ENCODE data around the gene ARIH1. TPM values are rescaled to one million over a fixed set of nuclear protein-coding genes. Genes with fewer than 3 reads are reported as not detected.

ARIH1 gene
- total RNA-seq, 4 donors from 2014 or later = 42.6 to 90.0 (median 58.5) TPM

DNA sequence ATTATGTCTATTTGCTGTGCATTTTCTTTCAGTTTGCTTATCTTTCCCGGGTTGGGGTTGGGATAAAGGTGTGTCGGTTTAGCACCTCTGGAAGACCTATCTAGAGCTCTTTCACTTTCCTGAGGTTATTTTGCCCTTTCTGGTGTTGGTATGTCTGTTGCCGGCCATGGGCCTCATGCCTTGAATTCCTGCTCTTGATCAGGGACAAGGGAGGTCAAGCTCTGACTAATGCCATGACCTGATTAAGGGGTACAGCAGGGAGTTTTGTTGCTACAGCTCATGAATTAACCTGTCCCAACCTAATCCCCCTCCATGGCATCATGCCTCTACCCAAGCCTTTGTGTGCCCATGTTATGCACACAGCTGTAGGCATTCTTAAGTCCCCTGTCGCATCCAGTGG lies 109.9 kb downstream of the ARIH1 start:
- Histone ChIP-seq H3K27me3 (no peaks in the 10 kb centered on the region), H3K4me1 (no peaks in the 10 kb centered on the region), H3K36me3 (peaks cover 29 to 34% of the 10 kb centered on the region in 2 donors), H3K9me3 (no peaks in the 10 kb centered on the region), H3K4me3 (replicated peaks in 1 of 3) (no peak overlapping the region), H3K27ac (no peak overlapping the region)
- WGBS, 2 donors = 91 to 94% methylated on average over 4 of the region's 4 CpGs
- TF ChIP-seq POLR2A (IDR thresholded peaks at IDR 0.05) = no peak
- TF ChIP-seq, protein P1, sequence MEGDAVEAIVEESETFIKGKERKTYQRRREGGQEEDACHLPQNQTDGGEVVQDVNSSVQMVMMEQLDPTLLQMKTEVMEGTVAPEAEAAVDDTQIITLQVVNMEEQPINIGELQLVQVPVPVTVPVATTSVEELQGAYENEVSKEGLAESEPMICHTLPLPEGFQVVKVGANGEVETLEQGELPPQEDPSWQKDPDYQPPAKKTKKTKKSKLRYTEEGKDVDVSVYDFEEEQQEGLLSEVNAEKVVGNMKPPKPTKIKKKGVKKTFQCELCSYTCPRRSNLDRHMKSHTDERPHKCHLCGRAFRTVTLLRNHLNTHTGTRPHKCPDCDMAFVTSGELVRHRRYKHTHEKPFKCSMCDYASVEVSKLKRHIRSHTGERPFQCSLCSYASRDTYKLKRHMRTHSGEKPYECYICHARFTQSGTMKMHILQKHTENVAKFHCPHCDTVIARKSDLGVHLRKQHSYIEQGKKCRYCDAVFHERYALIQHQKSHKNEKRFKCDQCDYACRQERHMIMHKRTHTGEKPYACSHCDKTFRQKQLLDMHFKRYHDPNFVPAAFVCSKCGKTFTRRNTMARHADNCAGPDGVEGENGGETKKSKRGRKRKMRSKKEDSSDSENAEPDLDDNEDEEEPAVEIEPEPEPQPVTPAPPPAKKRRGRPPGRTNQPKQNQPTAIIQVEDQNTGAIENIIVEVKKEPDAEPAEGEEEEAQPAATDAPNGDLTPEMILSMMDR (IDR thresholded peaks at IDR 0.05) = no peak
- DNase-seq = no peak
- intact Hi-C loops (cut with DNase I) = no loop called here

DNA sequence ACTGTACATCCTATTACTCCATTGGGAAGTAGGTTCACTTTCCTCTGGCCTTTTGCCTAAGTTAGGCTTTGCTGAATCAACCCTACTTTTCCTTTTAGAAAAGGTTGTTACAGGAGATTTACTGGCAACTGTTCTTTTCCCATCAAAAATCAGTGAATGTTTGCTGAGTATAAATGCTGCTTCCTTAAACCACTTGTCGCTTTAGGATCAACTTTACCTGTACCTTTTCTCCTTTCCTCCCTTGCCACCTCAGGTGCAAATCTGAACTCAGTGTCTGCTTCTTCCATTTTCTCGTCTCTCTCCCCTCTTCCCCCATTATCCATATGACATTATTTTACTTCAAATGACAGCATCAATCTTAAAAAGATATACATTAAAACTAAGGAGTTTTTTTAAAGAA lies 110.9 kb downstream of the ARIH1 start:
- intact Hi-C loops (cut with DNase I) = no loop called here
- Histone ChIP-seq H3K4me1 (peaks cover 0 to 1% of the 10 kb centered on the region in 2 donors), H3K36me3 (peaks cover 29 to 31% of the 10 kb centered on the region in 2 donors), H3K9me3 (no peaks in the 10 kb centered on the region), H3K4me3 (replicated peaks in 1 of 3) (no peak overlapping the region), H3K27me3 (no peaks in the 10 kb centered on the region), H3K27ac (no peak overlapping the region)
- TF ChIP-seq, protein P1 (IDR thresholded peaks at IDR 0.05) = no peak
- TF ChIP-seq POLR2A (IDR thresholded peaks at IDR 0.05) = no peak
- no peak for DNase-seq
- whole genome bisulfite sequencing, 2 donors = 96 to 99% methylated on average over 2 of the region's 2 CpGs

DNA sequence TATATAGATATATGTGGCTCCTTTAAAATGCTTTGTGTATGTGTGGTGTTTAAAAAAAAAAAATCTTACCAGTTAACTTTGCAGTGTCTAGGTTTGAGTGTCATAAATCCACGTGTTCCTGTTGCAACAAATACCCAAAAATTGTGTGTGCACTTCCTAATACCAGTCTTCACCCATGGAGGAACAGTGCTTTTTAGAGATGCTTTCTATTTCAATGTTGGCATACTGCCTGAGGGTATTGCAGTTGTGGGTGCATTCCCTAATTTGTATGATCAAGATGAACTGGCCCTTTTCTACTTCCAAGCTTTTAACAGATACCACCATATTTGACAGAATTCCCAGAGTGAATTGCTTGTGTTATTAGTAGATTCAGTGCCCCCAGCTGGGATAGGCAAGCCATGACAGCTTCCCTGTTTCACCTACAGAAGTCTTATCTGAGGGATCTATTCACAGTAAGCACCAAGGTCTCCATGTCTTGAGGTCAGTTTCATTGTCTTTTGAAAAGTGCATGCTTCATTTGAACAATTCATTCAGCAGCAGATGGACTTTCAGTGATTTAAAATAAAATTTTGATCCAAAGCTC lies 111.4 kb downstream of the ARIH1 start:
- 78 to 91% methylated on average over 1 of the region's 1 CpG for WGBS, 2 donors
- no peak overlapping the region for H3K27ac ChIP-seq
- H3K27me3 ChIP-seq = no peaks in the 10 kb centered on the region
- H3K36me3 ChIP-seq = peaks cover 27 to 30% of the 10 kb centered on the region in 2 donors
- H3K4me3 ChIP-seq (replicated peaks in 1 of 3) = no peak overlapping the region
- peaks cover under 1 to 3% of the 10 kb centered on the region in 2 donors for H3K4me1 ChIP-seq
- intact Hi-C loops (cut with DNase I) = no loop called here
- no peak for DNase-seq
- TF ChIP-seq POLR2A (IDR thresholded peaks at IDR 0.05) = no peak
- TF ChIP-seq, protein P1 (IDR thresholded peaks at IDR 0.05) = peak in 1 of 6 experiments; percentile 16
- H3K9me3 ChIP-seq = no peaks in the 10 kb centered on the region

DNA sequence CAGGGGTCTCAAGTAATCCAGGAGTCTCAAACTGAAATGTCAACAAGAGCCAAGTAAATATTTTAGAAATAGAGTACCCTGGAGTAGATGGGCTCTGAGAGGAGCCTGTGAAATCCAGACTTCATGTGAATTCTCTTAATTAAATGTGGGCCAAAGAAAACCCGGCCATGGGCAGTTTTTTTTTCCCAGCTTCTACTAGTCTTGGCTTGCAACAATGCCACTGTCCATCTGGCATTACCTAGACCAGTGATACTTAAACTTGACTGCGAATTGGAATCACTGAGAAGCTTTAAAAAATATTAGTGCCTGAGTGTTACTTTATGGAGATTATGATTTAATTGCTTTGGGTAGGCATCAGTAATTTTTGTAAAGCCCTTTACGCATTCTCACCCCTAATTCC lies 114.0 kb downstream of the ARIH1 start:
- Histone ChIP-seq H3K4me3 (replicated peaks in 1 of 3) (no peak overlapping the region), H3K9me3 (no peaks in the 10 kb centered on the region), H3K4me1 (peaks cover 9 to 13% of the 10 kb centered on the region in 2 donors), H3K27me3 (no peaks in the 10 kb centered on the region), H3K36me3 (peaks cover 5 to 10% of the 10 kb centered on the region in 2 donors), H3K27ac (no peak overlapping the region)
- DNase-seq = no peak
- WGBS, 2 donors = 96% methylated on average over 3 of the region's 3 CpGs
- intact Hi-C loops (cut with DNase I) = no loop called here
- TF ChIP-seq POLR2A (IDR thresholded peaks at IDR 0.05) = no peak
- TF ChIP-seq, protein P1 (IDR thresholded peaks at IDR 0.05) = no peak

DNA sequence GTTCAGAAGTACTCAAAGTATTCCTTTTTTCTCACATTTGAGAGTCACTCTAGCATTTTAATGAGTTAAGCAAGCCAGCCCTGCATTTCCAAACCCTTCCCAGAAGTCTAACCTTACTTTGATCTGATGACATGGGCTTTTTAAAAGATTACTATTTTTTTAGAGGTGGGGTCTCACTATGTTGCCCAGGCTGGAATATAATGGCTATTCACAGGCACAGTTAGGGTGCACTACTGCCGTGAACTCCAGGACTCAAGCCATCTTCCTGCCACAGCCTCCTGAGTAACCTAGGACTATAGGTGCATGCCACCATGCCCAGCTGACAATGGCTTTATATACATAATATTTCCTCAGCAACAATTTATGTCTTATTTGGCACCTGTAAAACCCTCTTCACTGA lies 116.3 kb downstream of the ARIH1 start:
- WGBS, 2 donors = 100% methylated on average over 1 of the region's 1 CpG
- intact Hi-C loops (cut with DNase I) = no loop called here
- Histone ChIP-seq H3K27me3 (no peaks in the 10 kb centered on the region), H3K4me3 (replicated peaks in 1 of 3) (no peak overlapping the region), H3K27ac (peak overlapping the region; percentile 41 to 62 (median 46)), H3K36me3 (no peaks in the 10 kb centered on the region), H3K9me3 (no peaks in the 10 kb centered on the region), H3K4me1 (peaks cover 9 to 13% of the 10 kb centered on the region in 2 donors)
- TF ChIP-seq, protein P1 (IDR thresholded peaks at IDR 0.05) = no peak
- no peak for TF ChIP-seq POLR2A (IDR thresholded peaks at IDR 0.05)
- no peak for DNase-seq

Measured in thyroid gland (tissue), 4 donors.